IPS-15b (cell line): ENCODE measurements around the gene ECT2L.

ENCODE experiments used
- H3K27me3 ChIP-seq: one replicate; pipeline ENCODE4 v1.6.1; 2013; ENCODE audit warnings: low read length; ENCODE audit not compliant: control insufficient read depth, insufficient read depth
- H3K36me3 ChIP-seq: one replicate; pipeline ENCODE4 v1.6.1; 2013; ENCODE audit warnings: low read length; ENCODE audit not compliant: control insufficient read depth, insufficient read depth
- H3K4me1 ChIP-seq: one replicate; pipeline ENCODE4 v1.6.1; 2013; ENCODE audit warnings: mild to moderate bottlenecking, low read length; ENCODE audit not compliant: control insufficient read depth, insufficient read depth
- H3K4me3 ChIP-seq: one replicate; pipeline ENCODE4 v1.5.1; 2013; ENCODE audit warnings: low read depth, low read length
- H3K9ac ChIP-seq: one replicate; pipeline ENCODE4 v1.6.1; 2013; ENCODE audit warnings: low read depth, mild to moderate bottlenecking, low read length
- H3K9me3 ChIP-seq: one replicate; pipeline ENCODE4 v1.6.1; 2013; ENCODE audit warnings: mild to moderate bottlenecking, low read length; ENCODE audit not compliant: control insufficient read depth, insufficient read depth

Gene ECT2L

DNA sequence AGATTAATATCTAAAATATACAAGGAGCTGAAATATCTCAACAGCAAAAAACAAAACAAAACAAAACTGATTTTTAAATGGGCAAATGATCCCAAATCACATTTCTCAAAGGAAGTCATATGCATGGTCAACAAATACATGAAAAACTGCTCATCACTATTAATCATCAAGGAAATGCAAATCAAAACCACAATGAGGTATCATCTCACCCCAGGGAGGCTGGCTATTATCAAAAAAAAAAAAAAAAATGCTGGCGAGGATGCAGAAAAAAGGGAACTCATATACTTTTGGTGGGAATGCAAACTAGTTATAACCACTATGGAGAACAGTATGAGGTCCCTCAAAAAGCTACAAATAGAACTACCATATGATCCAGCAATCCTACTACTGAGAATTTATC, 157.6 kb downstream of the ECT2L start:
- Histone ChIP-seq H3K9me3 (no peaks in the 10 kb centered on the region), H3K4me1 (peaks cover 4% of the 10 kb centered on the region), H3K9ac (no peak overlapping the region), H3K4me3 (no peak overlapping the region), H3K36me3 (no peaks in the 10 kb centered on the region), H3K27me3 (no peaks in the 10 kb centered on the region)
